Umbilical cord (tissue), 2 donors: ENCODE measurements around the gene MILR1. TPM values are rescaled to one million over a fixed set of nuclear protein-coding genes. Genes with fewer than 3 reads are reported as not detected.
A peak's percentile ranks its signal among the peaks of the same experiment; 100 is the strongest.
"Not testable (repeated sequence)": the region's sequence is repeated elsewhere in the genome, so short reads cannot be mapped to it uniquely, and the experiment has no call there.

Experiments used
- DNase-seq: peaks from one replicate; pipeline ENCODE4 v3.0.0-alpha.2; 2015; ENCODE audit warnings: low spot score
- total RNA-seq: library from RNA; depleted of rRNA; stranded (reverse); fragments of >200 nt; gene quantifications from one replicate; pipeline ENCODE4 v1.2.3, GENCODE V29; 2014; ENCODE audit warnings: low replicate concordance; ENCODE audit not compliant: insufficient read depth

The MILR1 gene, protein sequence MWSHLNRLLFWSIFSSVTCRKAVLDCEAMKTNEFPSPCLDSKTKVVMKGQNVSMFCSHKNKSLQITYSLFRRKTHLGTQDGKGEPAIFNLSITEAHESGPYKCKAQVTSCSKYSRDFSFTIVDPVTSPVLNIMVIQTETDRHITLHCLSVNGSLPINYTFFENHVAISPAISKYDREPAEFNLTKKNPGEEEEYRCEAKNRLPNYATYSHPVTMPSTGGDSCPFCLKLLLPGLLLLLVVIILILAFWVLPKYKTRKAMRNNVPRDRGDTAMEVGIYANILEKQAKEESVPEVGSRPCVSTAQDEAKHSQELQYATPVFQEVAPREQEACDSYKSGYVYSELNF
- total RNA-seq, result 9.9 TPM

- DNase-seq, result peak; percentile 62
These were observed at the start of gene MILR1 for GRCh38 chr17:64448665-64449512. Gene MILR1 (plus strand): TSS chr17:64449115. CDS start chr17:64449169, 54 bp downstream.

DNA sequence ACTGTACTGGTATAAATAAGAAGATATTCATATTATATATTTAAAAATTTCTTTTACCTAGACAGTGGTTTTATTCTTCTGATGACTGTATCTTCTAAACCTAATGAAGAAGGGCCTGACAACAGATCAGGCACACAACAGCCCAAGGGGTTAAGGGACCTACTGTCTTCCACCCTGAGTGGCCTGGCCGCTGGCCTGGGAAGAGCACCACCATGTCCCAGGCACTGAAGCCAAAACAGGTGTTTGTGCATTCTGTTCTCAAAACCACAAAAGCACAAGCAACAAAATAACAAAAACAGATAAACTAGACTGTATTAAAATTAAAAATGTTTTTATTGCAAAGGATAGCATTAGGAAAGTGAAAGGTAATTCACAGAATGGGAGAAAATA is 49.2 kb upstream of the MILR1 start:
- no peak for DNase-seq

DNA sequence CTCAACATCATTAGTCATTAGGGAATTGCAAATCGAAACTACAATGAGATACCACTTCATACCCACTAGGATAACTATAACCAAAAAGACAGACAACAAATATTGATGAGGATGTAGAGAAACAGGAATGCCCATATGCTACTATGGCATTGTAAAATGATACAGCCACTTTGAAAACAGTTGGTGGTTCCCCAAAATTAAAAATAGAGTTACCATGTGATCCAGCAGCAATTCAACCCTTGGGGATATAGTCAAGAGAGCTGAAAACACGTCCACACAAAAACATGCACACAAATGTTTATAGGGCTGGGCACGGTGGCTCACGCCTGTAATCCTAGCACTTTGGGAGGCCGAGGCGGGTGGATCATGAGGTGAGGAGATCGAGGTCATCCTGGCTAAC is 48.3 kb upstream of the MILR1 start:
- DNase-seq, result no peak

DNA sequence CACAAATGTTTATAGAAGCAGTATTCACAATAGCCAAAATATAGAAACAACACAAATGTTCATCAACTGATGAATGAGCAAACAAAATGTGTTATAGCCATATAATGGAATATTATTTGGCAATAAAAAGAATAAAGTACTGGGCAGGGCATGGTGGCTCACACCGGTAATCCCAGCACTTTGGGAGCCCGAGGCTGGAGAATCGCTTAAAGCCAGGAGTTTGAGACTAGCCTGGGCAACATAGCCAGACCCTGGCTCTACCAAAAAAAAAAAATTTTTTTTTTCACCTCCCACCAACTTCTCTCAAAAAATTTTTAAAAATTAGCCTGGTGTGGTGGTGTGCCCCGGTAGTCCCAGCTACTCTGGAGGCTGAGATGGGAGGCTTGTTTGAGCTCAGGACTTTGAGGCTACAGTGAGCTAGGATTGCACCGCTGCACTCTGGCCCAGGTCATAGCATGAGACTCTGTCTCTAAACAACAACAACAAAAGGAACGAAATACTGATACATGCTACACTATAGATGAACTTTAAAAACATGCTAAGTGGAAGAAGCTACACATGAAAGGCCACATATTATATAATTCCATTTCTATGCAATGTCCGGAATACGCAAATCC is 47.6 kb upstream of the MILR1 start:
- no peak for DNase-seq

DNA sequence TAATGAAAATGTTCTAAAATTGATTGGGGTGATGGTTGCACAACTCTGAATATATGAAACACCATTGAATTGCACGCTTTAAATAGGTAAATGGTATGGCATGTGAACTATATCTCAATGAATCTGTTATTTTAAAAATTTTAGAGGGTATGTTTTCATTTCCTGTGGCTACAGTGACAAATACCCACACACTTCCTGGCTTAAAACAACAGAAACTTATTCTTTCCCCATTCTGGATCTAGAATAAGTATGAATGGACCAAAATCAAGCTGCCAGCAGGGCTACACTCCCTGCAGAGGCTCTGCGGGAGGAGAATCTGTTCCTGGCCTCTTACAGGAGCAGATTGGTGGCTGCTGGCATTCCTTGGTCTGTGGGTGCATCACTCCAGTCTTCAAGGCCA is 47.0 kb upstream of the MILR1 start:
- DNase-seq, result no peak

GRCh38 chr17:64402469-64402868 is 46.4 kb upstream of the MILR1 start:
- no peak for DNase-seq

- no peak for DNase-seq
These were observed 44.9 kb upstream of the MILR1 start for GRCh38 chr17:64403881-64404460.

GRCh38 chr17:64406321-64407200 is 42.4 kb upstream of the MILR1 start:
- DNase-seq, result no peak

GRCh38 chr17:64410750-64411490 is 38.0 kb upstream of the MILR1 start:
- no peak for DNase-seq

DNA sequence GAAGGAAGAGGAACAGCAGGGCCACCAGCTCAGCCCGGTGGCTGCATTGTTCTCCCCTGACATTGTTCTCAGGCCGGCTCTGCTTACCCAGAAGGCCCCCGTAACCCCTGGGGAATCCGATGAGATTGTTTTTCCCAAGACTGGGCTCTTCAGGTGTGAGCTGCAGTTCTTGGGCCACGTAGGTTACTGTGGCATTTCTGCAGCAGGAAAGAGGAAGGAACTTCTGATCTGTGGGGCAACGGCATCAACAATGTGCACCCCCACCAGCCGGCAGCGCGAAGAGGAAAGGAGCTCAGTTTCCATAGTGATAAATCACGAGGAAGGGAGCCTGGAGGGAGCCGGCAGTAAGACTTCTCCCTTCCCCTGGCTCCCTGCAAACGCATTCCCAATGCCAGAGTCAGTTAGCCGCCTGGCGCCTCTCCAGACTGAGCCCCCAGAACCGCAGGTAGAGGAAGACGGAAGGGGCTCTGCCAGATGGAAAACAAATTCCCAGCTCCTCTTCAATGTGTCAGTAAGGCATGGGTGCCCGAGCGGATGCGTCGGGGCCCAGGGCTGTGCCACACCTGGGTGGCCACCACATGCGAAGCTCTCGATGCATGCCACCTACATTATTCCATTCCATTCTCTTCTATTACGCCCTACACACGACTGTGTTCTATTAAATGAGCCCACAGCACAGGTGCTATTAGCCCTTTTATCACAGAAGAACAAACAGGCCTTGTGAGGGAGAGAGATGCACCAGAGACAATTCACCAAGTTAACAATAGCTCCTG is 36.7 kb upstream of the MILR1 start:
- DNase-seq, result peak; percentile 71

DNA sequence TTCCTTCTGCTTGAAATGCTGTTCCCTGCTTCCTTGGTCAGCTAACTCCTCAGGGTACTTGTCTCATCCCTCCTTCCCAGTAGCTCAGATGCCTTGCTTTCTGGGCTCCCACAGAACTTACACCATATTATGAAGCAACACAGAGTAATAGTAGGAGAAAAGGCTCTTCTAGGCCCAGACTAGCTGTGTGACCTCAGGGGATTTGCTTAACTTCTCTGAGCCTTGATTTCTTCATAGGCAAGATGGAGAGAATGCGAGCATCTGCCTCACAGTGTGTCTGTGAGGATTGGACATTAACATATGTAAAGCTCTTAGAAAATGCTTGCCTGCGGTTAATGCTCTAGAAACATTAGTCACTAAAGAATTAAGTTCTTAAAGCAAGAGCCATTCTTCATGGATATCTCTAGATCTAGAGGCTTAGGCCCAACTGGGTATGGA is 36.0 kb upstream of the MILR1 start:
- DNase-seq, result no peak

DNA sequence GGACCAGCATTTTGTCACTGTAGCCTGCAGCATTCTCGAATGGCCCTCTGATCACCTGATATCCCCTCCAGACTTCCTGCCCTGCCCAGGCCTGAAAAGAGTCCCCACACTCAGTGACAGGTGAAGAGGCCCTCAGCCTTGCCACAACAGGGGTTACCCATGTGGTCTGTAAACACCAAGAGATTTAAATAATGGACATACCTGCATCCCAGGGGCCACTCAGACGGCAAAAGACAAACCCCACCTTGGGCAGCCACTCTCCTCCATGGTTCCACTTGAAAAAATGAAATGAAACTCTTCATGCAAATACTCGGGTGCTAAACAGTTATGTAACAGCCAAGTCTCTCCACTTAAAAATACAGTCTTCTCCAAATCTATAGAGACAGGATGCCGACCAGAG is 35.4 kb upstream of the MILR1 start:
- no peak for DNase-seq

DNA sequence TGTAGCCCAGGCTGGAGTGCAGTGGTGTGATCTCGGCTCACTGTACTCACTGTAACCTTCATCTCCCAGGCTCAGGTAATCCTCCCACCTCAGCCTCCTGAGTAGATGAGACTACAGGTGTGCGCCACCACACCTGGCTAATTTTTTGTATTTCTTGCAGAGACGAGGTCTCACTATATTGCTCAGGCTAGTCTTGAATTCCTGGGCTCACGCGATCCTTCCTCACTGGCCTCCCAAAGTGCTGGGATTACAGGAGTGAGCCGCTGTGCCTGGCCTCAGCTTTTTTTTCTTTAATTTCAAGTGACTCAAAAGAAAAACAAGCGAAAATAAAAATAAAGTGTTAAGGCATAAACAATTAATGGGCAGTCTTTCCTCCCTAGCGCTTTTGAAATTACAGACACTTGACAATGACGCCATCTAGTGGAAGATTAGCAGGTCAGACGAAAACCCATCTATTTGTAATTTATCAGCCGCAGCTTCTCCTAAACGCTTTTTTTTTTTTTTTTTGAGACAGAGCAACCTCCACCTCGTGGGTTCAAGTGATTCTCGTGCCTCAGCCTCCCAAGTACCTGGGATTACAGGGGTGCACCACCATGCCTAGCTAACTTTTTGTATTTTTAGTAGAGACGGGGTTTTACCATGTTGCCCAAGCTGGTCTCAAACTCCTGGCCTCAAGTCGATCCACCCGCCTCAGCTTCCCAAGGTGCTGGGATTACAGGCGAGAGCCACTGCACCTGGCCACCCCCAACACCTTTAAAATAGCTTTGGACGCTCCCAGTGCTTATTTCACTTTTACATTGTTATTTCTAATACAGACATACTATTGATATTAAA is 30.2 kb upstream of the MILR1 start:
- peak; percentile 75 for DNase-seq

GRCh38 chr17:64420143-64420670 is 28.7 kb upstream of the MILR1 start:
- DNase-seq, result peak; percentile 78

DNA sequence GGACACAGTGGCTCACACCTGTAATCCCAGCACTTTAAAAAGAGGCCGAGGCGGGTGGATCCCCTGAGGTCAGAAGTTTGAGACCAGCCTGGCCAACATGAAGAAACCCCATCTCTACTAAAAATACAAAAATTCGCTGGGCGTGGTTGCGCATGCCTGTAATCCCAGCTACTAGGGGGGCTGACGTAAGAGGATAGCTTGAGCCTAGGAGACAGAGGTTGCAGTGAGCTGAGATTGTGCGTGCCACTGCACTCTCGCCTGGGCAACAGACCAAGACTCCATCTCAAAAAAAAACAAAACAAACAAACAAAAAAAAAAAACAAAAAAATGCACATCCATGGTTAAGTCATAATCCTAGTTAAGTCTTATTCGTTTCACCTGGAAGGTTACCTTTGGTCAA is 26.8 kb upstream of the MILR1 start:
- not testable (repeated sequence) for DNase-seq

DNA sequence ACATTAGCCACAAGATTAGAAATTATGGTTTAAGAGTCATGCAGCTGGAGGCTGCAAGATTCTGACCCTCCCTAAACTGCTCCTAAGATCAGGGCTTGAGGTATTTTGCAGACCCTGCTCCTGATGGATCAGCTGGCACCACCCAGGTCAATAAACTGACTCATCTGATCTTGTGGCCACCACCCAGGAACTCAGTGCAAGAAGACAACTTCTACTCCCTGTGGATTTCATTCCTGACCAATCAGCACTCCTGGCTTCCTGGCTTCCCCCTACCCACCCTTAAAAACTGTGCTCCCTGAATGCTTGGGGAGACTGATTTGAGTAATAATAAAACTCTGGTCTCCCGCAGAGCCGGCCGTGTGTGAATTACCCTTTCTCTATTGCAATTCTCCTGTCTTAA is 25.0 kb upstream of the MILR1 start:
- no peak for DNase-seq

GRCh38 chr17:64424324-64424849 is 24.5 kb upstream of the MILR1 start:
- no peak for DNase-seq

- no peak for DNase-seq
These were observed 23.7 kb upstream of the MILR1 start for GRCh38 chr17:64425191-64425590.
